GM20431 (cell line): ENCODE results near the gene OR6M1.

Experiments used
- in situ Hi-C: fragments of 300-500 bp; cut with MseI, MboI; formaldehyde crosslinking; loops from one replicate; pipeline ENCODE4 v1.15.0; 2020; ENCODE audit warnings: low sequenced_read_pairs; ENCODE audit not compliant: unreplicated experiment

Gene OR6M1, protein sequence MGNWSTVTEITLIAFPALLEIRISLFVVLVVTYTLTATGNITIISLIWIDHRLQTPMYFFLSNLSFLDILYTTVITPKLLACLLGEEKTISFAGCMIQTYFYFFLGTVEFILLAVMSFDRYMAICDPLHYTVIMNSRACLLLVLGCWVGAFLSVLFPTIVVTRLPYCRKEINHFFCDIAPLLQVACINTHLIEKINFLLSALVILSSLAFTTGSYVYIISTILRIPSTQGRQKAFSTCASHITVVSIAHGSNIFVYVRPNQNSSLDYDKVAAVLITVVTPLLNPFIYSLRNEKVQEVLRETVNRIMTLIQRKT

GRCh38 chr11:123806249-123806648 is at the start of gene OR6M1:
Gene OR6M1, minus strand, starts transcription at chr11:123806349. Its CDS starts 0 bp downstream, at chr11:123806349.
- in situ Hi-C loops = no loop called here

- in situ Hi-C loops = no loop called here
Measured at GRCh38 chr11:123853038-123853437, 46.9 kb upstream of the OR6M1 start.

DNA sequence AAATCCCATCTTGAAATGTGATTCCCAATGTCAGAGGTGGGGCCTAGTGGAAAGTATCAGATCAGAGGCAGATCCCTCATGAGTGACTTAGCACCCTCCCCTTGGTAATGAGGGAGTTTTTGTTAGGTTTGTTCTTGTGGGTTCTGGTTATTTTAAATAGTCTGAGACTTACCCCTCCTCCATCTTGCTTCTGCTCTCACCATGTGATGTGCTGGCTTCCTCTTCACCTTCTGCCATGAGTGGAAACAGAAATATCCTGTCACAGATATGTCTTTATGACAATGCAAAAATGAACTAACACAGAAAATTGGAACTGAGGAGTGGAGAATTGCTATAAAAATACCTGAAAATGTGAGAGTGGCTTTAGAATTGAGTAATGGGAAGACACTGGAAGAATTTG is 46.2 kb upstream of the OR6M1 start:
- in situ Hi-C loops = no loop called here

- in situ Hi-C loops = no loop called here
Measured at GRCh38 chr11:123851110-123851509, 45.0 kb upstream of the OR6M1 start.

- in situ Hi-C loops = no loop called here
Measured at GRCh38 chr11:123841174-123841573, 35.0 kb upstream of the OR6M1 start.

DNA sequence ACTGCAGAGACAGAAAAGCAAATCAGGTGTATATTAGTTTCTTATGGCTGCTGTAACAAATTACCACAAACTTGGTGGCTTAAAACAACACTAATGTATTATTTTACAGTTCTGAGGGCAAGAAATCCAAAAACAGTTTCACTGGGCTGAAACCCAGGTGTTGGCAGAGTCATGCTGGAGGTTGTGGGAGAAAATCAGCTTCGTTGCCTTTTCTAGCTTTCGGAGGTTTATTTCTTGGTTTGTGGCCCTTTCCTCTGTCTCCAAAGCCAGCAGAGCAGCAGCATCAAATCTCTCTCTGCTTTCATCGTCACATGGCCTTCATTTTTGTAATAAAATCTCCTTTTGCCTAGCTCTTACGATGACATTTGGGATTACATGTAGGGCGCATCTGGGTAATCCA is 33.0 kb upstream of the OR6M1 start:
- in situ Hi-C loops = no loop called here

- in situ Hi-C loops = no loop called here
Measured at GRCh38 chr11:123838659-123839058, 32.5 kb upstream of the OR6M1 start.

DNA sequence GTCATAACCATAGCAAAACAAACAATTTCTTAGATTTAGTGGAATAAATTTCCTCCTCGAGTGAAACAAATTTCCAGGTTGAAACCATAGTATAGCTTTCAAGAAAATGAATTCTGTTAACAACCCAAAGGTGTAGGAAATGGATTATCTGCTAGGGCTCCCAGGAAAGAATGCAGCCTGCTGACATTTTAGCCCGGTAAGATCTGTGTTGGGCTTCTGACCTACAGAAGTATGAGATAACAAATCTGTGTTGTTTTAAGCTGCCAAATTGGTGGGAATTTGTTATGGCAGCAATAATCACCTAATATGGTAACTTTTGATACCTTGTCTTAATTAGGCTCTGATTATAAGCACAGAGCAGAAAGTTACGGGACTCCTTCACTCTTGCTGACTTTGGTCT is 32.0 kb upstream of the OR6M1 start:
- in situ Hi-C loops = no loop called here

- in situ Hi-C loops = no loop called here
Measured at GRCh38 chr11:123833095-123833494, 26.9 kb upstream of the OR6M1 start.

DNA sequence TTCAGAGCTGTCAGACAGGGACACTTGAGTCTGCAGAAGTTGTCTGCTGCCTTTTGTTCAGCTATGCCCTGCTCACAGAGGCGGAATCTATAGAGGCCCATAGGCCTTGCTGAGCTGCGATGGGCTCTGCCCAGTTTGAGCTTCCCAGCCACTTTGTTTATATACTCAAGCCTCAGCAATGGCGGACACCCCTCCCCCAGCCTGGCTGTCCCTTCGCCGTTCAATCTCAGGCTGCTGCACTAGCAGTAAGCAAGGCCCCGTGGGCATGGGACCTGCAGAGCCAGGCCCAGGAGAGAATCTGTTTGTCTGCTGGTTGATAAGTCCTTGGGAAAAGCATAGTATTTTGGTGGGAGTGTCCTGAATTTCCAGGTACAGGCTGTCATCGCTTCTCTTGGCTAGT is 23.6 kb upstream of the OR6M1 start:
- in situ Hi-C loops = no loop called here

DNA sequence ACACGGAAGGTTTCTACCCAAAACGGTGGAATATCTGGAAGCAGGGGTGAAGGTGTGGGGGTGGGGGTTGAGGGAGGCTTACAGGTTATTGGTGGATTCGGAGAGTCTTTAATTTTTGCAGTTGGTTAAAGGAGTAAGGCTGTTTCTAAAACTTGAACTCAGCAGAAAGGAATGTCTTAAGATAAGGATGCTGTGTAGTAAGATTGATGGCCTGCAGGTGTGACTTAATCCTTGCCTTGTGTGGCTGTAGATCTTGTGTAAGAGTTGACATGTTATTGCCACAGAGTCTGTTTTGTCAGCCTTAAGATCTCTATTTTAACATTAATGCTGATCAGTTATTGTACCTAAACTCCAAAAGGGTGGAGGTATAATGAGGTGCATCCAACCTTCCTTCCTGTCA is 16.4 kb upstream of the OR6M1 start:
- in situ Hi-C loops = no loop called here

- in situ Hi-C loops = no loop called here
Measured at GRCh38 chr11:123822032-123822431, 15.9 kb upstream of the OR6M1 start.

- in situ Hi-C loops = no loop called here
Measured at GRCh38 chr11:123815122-123815521, 9.0 kb upstream of the OR6M1 start.

DNA sequence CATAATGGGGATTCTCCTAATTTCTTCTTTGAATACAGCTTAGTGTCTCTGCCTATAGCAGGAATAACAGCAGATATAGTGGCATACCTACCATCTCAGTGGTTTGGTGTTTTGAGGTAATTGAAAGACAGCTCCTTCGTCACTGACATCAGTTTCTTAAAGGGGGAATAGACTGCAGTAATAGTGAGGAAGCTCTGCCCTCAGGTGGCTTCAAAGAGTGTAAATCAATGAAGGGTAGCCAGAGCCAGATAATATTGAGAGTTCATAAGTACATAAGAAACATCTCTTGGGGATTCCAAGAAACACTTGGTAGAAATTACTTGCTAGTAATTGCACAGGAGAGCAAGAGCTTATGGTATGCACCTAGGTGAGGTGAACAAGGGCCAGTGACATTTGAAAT is 4.4 kb downstream of the OR6M1 start:
- in situ Hi-C loops = no loop called here

GRCh38 chr11:123800036-123800435 is 6.1 kb downstream of the OR6M1 start:
- in situ Hi-C loops = no loop called here

DNA sequence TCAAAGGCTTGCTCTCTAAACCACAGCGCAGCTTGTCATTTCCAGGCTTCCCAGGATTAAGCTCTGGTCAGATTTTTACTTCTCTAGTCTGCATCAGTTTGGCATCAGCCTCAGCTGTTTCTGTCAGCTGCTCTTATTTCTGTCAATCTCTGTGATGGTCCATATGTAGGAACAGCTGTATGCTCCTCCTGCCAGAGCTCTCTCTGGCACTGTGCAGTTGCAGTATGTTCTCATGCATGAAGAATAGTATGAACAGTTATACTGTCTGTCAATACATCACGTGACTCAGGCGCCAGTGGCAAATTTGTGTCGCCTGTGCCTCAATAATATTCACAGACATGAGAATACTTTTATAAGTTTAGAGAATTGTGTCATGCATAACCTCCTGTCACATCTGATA is 6.7 kb downstream of the OR6M1 start:
- in situ Hi-C loops = no loop called here

- in situ Hi-C loops = no loop called here
Measured at GRCh38 chr11:123798513-123799252, 7.5 kb downstream of the OR6M1 start.

DNA sequence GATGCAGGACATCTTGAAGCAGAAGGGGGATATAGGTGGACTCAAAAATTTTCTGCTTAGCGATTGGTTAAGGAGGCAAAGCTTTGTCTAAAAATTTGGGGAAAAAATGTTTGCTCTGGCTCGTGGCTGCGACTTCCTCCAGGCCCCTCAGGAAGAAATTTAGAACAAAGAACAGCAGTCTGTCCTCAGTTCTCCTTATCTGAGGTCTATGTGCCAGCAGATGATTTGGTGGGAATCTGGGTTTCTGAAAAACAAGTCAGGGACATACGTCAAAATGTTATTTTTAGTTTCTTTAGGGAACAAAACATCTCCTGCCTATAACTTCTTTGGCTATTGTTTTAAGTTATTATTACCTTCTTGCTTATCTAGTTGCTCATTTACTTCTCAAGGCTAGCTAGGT is 8.1 kb downstream of the OR6M1 start:
- in situ Hi-C loops = no loop called here

DNA sequence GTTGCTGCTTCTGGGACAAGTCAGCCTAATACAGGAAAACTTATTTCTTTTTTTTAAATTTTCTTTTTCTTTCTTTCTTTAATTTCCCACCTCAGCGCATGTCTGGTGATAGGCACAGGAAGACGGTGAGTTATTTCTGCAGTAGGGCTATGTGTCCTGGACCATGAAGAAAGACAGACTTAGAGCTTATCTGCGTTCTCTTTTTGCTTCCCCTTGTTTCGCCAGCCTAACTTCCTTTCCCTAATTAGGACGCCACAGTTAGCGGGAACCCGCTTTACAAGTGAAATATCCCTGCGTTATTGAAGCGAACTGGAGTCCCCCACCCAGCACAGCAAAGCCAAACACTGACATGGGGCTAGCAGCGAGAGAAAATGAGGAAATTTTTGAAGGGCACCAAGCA is 8.6 kb downstream of the OR6M1 start:
- in situ Hi-C loops = no loop called here

DNA sequence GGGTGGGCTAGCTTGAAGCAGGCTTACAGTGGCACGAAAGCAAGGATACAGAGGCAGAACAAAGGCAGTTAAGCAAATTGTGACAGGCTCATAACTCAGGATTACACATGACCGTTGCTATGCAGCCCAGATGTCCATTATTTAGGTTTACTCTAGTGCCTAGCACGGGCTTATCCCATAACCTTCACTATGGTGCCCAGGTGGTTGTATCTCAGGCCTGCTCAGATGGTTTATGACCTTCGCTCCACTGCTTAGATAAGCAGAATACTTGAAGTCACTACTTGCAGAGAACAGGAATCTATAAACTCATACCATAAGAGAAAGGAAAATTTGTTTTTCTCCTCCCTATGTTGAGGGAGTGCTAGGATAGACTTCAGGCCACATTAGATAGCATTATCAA is 9.0 kb downstream of the OR6M1 start:
- in situ Hi-C loops = no loop called here

DNA sequence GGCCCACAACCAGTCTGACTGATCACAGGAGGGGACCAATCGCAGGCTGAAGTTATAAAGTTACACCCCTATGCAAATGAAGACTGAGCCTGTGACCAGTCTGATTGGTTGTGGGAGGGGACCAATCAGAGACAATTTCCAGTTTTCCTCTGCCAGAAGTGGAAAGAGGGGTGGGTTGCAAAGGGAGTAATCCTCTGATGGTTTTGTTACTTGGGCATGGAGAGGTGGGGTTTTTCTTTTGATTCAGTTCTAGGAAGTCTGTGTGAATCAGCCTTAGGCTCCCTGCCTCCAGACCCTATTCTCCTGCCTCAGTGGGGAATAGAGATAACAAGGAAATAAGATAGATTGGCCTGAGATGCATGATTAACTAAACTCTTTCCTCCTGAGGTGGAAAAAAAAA is 9.9 kb downstream of the OR6M1 start:
- in situ Hi-C loops = no loop called here

DNA sequence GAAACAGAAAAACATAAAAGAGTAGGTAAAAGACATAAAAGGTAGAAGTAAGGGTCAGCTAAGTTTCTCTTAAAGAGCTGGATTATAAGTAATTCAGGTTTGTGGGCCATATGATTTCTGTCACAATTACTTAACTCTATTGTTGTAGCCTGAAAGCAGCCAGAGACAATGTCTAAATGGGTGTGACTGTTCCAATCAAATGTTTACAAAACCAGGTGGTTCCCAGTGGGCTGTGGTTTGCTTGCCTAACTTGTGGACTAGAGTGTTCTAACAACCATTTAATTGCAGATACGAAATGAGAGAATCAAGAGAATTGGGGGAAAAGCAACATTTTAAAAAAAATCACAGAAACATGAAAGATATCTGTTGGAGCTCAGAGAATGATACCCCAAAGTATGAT is 22.6 kb downstream of the OR6M1 start:
- in situ Hi-C loops = no loop called here
